Ascending aorta (tissue), 2 donors: ENCODE data around the gene FOXL3. TPM values are rescaled to one million over a fixed set of nuclear protein-coding genes. Genes with fewer than 3 reads are reported as not detected.

Source experiments
- DNase-seq, 2 donors: peaks; one replicate each; pipeline ENCODE4 v3.0.0-alpha.2; 2019; ENCODE audit warnings: low spot score in 2 of 2
- H3K27ac ChIP-seq, 2 donors: fragments of 200-600 bp; sonication (generic); one replicate each; pipeline ENCODE4 v1.5.1; 2016 to 2017; ENCODE audit warnings: mild to moderate bottlenecking in 1 of 2
- H3K27me3 ChIP-seq: fragments of 200-600 bp; sonication (generic); one replicate; pipeline ENCODE4 v1.5.1; 2017
- H3K36me3 ChIP-seq, 2 donors: fragments of 200-600 bp; sonication (generic); one replicate each; pipeline ENCODE4 v1.5.1; 2016
- H3K4me1 ChIP-seq, 2 donors: fragments of 200-600 bp; sonication (generic); one replicate each; pipeline ENCODE4 v1.5.1; 2016 to 2017; ENCODE audit warnings: mild to moderate bottlenecking in 1 of 2
- H3K4me3 ChIP-seq, 2 donors: fragments of 200-600 bp; sonication (generic); one replicate each; pipeline ENCODE4 v1.5.1; 2016 to 2017; ENCODE audit warnings: mild to moderate bottlenecking in 1 of 2
- H3K9me3 ChIP-seq, 2 donors: fragments of 200-600 bp; sonication (generic); one replicate each; pipeline ENCODE4 v1.5.1; 2016
- CTCF ChIP-seq, 3 experiments: fragments of 200-600 bp in 2 of 3; fragments of 450-650 bp in 1 of 3; sonication (generic) in 2 of 3; IDR thresholded peaks; one replicate each; pipeline ENCODE4 v1.5.1; 2016 to 2019; ENCODE audit warnings: antibody characterized with exemption in 3 of 3, mild to moderate bottlenecking in 1 of 3, moderate library complexity in 1 of 3
- intact Hi-C: fragments of 100-400 bp; cut with DNase I; formaldehyde crosslinking; loops from one replicate; pipeline ENCODE4 v1.15.1; 2023
- total RNA-seq: library from RNA; depleted of rRNA; stranded (reverse); fragments of >200 nt; gene quantifications from one replicate; pipeline ENCODE4 v1.1.0, GENCODE V29; 2016

FOXL3 gene
- total RNA-seq, 1 donor from 2014 or later: not detected

- Histone ChIP-seq H3K4me1 (no peaks in the 10 kb centered on the region), H3K9me3 (peaks cover 5 to 11% of the 10 kb centered on the region in 2 donors), H3K27ac (no peak overlapping the region), H3K27me3 (no peaks in the 10 kb centered on the region), H3K36me3 (no peaks in the 10 kb centered on the region), H3K4me3 (no peak overlapping the region)
- intact Hi-C loops: no loop called here
- DNase-seq: no peak
- TF ChIP-seq CTCF (IDR thresholded peaks at IDR 0.05): no peak
Observed at GRCh38 chr7:272108-272615, 17.8 kb upstream of the FOXL3 start.

GRCh38 chr7:272631-273030 is 17.3 kb upstream of the FOXL3 start:
- no peak for DNase-seq
- no peak for TF ChIP-seq CTCF (IDR thresholded peaks at IDR 0.05)
- no peaks in the 10 kb centered on the region for H3K27me3 ChIP-seq
- H3K4me3 ChIP-seq: no peak overlapping the region
- intact Hi-C loops: no loop called here
- H3K36me3 ChIP-seq: no peaks in the 10 kb centered on the region
- peaks cover 5 to 11% of the 10 kb centered on the region in 2 donors for H3K9me3 ChIP-seq
- H3K4me1 ChIP-seq: no peaks in the 10 kb centered on the region
- no peak overlapping the region for H3K27ac ChIP-seq

- no peak for DNase-seq
- no peaks in the 10 kb centered on the region for H3K36me3 ChIP-seq
- no peaks in the 10 kb centered on the region for H3K4me1 ChIP-seq
- peaks cover 5 to 11% of the 10 kb centered on the region in 2 donors for H3K9me3 ChIP-seq
- H3K27ac ChIP-seq: no peak overlapping the region
- H3K27me3 ChIP-seq: no peaks in the 10 kb centered on the region
- no peak for TF ChIP-seq CTCF (IDR thresholded peaks at IDR 0.05)
- no peak overlapping the region for H3K4me3 ChIP-seq
- intact Hi-C loops: no loop called here
Observed at GRCh38 chr7:273327-273726, 16.6 kb upstream of the FOXL3 start.

GRCh38 chr7:274266-274665 is 15.7 kb upstream of the FOXL3 start:
- Histone ChIP-seq H3K36me3 (no peaks in the 10 kb centered on the region), H3K4me3 (no peak overlapping the region), H3K4me1 (no peaks in the 10 kb centered on the region), H3K27ac (no peak overlapping the region), H3K9me3 (peaks cover 5 to 11% of the 10 kb centered on the region in 2 donors), H3K27me3 (no peaks in the 10 kb centered on the region)
- TF ChIP-seq CTCF (IDR thresholded peaks at IDR 0.05): no peak
- intact Hi-C loops: no loop called here
- no peak for DNase-seq

GRCh38 chr7:276230-276835 is 13.6 kb upstream of the FOXL3 start:
- no peaks in the 10 kb centered on the region for H3K4me1 ChIP-seq
- DNase-seq: no peak
- H3K4me3 ChIP-seq: no peak overlapping the region
- no peaks in the 10 kb centered on the region for H3K36me3 ChIP-seq
- H3K9me3 ChIP-seq: peaks cover 5 to 11% of the 10 kb centered on the region in 2 donors
- TF ChIP-seq CTCF (IDR thresholded peaks at IDR 0.05): no peak
- H3K27me3 ChIP-seq: no peaks in the 10 kb centered on the region
- intact Hi-C loops: no loop called here
- H3K27ac ChIP-seq: no peak overlapping the region
